Caco-2 (cell line): Measurements from ENCODE around the gene EXOC6B. TPM values are rescaled to one million over a fixed set of nuclear protein-coding genes. Genes with fewer than 3 reads are reported as not detected.

Experiments
- BruUV-seq: library from RNA; stranded (reverse); fragments of 400-500 nt; replicated peaks from 2 replicates; lab custom pipeline; 2021; lab: Mats Ljungman, UMichigan
- CTCF ChIA-PET: fragments of 300-600 bp; sonication (Branson Sonifier 250); formaldehyde crosslinking; loops from one replicate; lab custom pipeline; 2022; ENCODE audit warnings: antibody characterized with exemption; lab: Charles Lee
- POLR2A ChIA-PET: fragments of 300-600 bp; sonication (Branson Sonifier 250); formaldehyde crosslinking; loops from one replicate; lab custom pipeline; 2022; ENCODE audit warnings: antibody characterized with exemption; lab: Charles Lee
- DNase-seq, 2 experiments: peaks; one replicate each; pipeline versions ENCODE4 v3.0.0 to v3.0.0-alpha.2; 2020 to 2022
- H3K27me3 ChIP-seq: replicated peaks from 2 replicates; pipeline ENCODE4 v1.6.0; 2011; ENCODE audit warnings: low read length; ENCODE audit not compliant: control insufficient read depth, insufficient read depth
- H3K36me3 ChIP-seq: 2 replicates; pipeline ENCODE4 v1.5.1; 2011; ENCODE audit warnings: low read length; ENCODE audit not compliant: control insufficient read depth, insufficient read depth
- H3K4me1 ChIP-seq: fragments of 250-450 bp; sonication (Bioruptor Pico); 2 replicates; pipeline ENCODE4 v1.5.1; 2020; ENCODE audit warnings: mild to moderate bottlenecking
- H3K4me3 ChIP-seq: 2 replicates; pipeline ENCODE4 v1.5.1; 2011; ENCODE audit warnings: low read depth, mild to moderate bottlenecking, control low read depth, low read length
- H3K9me3 ChIP-seq: fragments of 250-450 bp; sonication (Bioruptor Pico); 2 replicates; pipeline ENCODE4 v1.5.1; 2020; ENCODE audit warnings: mild to moderate bottlenecking, moderate library complexity
- H3K27ac Mint-ChIP-seq: one replicate; pipeline ENCODE4 v1.8.0; 2022; ENCODE audit warnings: mixed read lengths; ENCODE audit not compliant: unreplicated experiment
- H3K27me3 Mint-ChIP-seq: one replicate; pipeline ENCODE4 v1.8.0; 2022; ENCODE audit warnings: mixed read lengths; ENCODE audit not compliant: insufficient read depth, unreplicated experiment
- H3K36me3 Mint-ChIP-seq: one replicate; pipeline ENCODE4 v1.8.0; 2022; ENCODE audit warnings: mild to moderate bottlenecking, mixed read lengths; ENCODE audit not compliant: insufficient read depth, unreplicated experiment
- H3K4me1 Mint-ChIP-seq: one replicate; pipeline ENCODE4 v1.8.0; 2022; ENCODE audit warnings: low read depth, mixed read lengths; ENCODE audit not compliant: unreplicated experiment
- H3K4me3 Mint-ChIP-seq: one replicate; pipeline ENCODE4 v1.8.0; 2022; ENCODE audit warnings: mild to moderate bottlenecking, moderate library complexity, mixed read lengths; ENCODE audit not compliant: unreplicated experiment
- H3K9me3 Mint-ChIP-seq: one replicate; pipeline ENCODE4 v1.8.0; 2022; ENCODE audit warnings: mixed read lengths; ENCODE audit not compliant: unreplicated experiment
- intact Hi-C: fragments of 100-400 bp; cut with micrococcal nuclease; formaldehyde crosslinking; loops from one replicate; pipeline ENCODE4 v1.10.0; 2022; ENCODE audit not compliant: unreplicated experiment
- total RNA-seq: library from RNA; stranded (reverse); gene quantifications from 2 replicates; pipeline ENCODE4 v1.2.3, GENCODE V29; 2022
- TF ChIP-seq, protein P1 (sequence below), 2 experiments: fragments of 200-600 bp in 1 of 2; IDR thresholded peaks; 1 replicate in 1 of 2; 2 replicates in 1 of 2; pipeline versions ENCODE4 v1.5.1 to v1.8.0; 2011 to 2022; ENCODE audit warnings: antibody characterized with exemption in 1 of 2, control low read depth in 1 of 2, inconsistent platforms in 1 of 2, low read depth in 1 of 2, low read length in 1 of 2, mild to moderate bottlenecking in 1 of 2, moderate library complexity in 1 of 2; ENCODE audit not compliant: insufficient read depth in 1 of 2, severe bottlenecking in 1 of 2, unreplicated experiment in 1 of 2

The EXOC6B gene
- total RNA-seq, 1 experiment from 2014 or later = 36.1 TPM

- H3K9me3 Mint-ChIP-seq = peaks cover 10% of the 10 kb centered on the region
- peaks cover 12% of the 10 kb centered on the region for H3K4me1 ChIP-seq
- TF ChIP-seq, protein P1, sequence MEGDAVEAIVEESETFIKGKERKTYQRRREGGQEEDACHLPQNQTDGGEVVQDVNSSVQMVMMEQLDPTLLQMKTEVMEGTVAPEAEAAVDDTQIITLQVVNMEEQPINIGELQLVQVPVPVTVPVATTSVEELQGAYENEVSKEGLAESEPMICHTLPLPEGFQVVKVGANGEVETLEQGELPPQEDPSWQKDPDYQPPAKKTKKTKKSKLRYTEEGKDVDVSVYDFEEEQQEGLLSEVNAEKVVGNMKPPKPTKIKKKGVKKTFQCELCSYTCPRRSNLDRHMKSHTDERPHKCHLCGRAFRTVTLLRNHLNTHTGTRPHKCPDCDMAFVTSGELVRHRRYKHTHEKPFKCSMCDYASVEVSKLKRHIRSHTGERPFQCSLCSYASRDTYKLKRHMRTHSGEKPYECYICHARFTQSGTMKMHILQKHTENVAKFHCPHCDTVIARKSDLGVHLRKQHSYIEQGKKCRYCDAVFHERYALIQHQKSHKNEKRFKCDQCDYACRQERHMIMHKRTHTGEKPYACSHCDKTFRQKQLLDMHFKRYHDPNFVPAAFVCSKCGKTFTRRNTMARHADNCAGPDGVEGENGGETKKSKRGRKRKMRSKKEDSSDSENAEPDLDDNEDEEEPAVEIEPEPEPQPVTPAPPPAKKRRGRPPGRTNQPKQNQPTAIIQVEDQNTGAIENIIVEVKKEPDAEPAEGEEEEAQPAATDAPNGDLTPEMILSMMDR (IDR thresholded peaks at IDR 0.05; ENCODE audit: insufficient read depth in 1 of 2, low read depth in 1 of 2, low read length in 1 of 2, severe bottlenecking in 1 of 2, unreplicated experiment in 1 of 2) = no peak
- H3K4me1 Mint-ChIP-seq = peaks cover 17% of the 10 kb centered on the region
- CTCF ChIA-PET = no interaction called here
- H3K36me3 ChIP-seq = no peaks in the 10 kb centered on the region
- H3K27me3 ChIP-seq = no peaks in the 10 kb centered on the region
- H3K27ac Mint-ChIP-seq = no peak overlapping the region
- H3K36me3 Mint-ChIP-seq = no peaks in the 10 kb centered on the region
- H3K4me3 Mint-ChIP-seq = no peak overlapping the region
- no peak for DNase-seq
- H3K4me3 ChIP-seq = no peak overlapping the region
- POLR2A ChIA-PET = no interaction called here
- peaks cover 8% of the 10 kb centered on the region; the same call in 1 of the 2 replicates for H3K9me3 ChIP-seq
- intact Hi-C loops = no loop called here
- no peaks in the 10 kb centered on the region for H3K27me3 Mint-ChIP-seq
- no TSS peak for BruUV-seq
These were observed 410.6 kb downstream of the EXOC6B start for GRCh38 chr2:72415241-72415661.

DNA sequence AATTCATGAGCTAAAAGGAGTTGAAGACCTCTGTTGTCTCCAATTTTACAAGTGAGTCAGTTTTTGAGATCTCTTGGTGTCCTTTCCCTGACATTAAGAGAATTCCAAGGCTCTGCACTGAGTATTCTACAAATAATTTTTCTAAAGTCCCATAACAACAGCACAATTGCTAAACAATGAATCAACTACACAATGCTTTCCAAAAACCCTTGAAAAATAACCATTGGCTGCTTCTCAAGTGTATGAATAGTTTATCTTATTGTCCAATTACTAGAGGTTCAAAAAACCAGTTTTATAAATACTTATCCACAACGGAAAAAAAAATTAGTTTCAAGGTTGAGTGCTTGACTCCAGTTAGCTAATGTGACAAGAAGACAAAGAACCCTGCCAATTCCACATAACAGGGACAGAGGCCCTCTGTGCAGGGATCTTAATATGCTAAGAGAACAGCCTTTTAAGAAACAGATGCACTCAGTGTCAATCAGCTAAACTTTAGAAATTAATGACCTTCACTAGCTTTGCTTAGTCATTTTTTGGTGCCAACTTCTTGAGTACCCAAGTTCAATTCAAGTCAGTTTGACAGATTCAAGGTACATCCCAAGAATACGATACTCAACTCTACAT is 411.6 kb downstream of the EXOC6B start:
- no peak overlapping the region for H3K4me3 Mint-ChIP-seq
- ChIA-PET CTCF (no interaction called here), POLR2A (no interaction called here)
- no peak overlapping the region for H3K4me3 ChIP-seq
- no peak for DNase-seq
- intact Hi-C loops = no loop called here
- H3K27me3 ChIP-seq = no peaks in the 10 kb centered on the region
- H3K9me3 Mint-ChIP-seq = peaks cover 10% of the 10 kb centered on the region
- H3K4me1 Mint-ChIP-seq = peaks cover 17% of the 10 kb centered on the region
- peaks cover 12% of the 10 kb centered on the region for H3K4me1 ChIP-seq
- H3K27ac Mint-ChIP-seq = no peak overlapping the region
- TF ChIP-seq, protein P1 (IDR thresholded peaks at IDR 0.05; ENCODE audit: insufficient read depth in 1 of 2, low read depth in 1 of 2, low read length in 1 of 2, severe bottlenecking in 1 of 2, unreplicated experiment in 1 of 2) = no peak
- H3K27me3 Mint-ChIP-seq = no peaks in the 10 kb centered on the region
- 0 out of 2 replicates have a peak, but pooled peaks cover 2% of the 10 kb centered on the region for H3K9me3 ChIP-seq
- no TSS peak for BruUV-seq
- H3K36me3 Mint-ChIP-seq = no peaks in the 10 kb centered on the region
- no peaks in the 10 kb centered on the region for H3K36me3 ChIP-seq

GRCh38 chr2:72413716-72414115 is 412.1 kb downstream of the EXOC6B start:
- Mint-ChIP-seq H3K4me1 (peaks cover 17% of the 10 kb centered on the region), H3K27me3 (no peaks in the 10 kb centered on the region), H3K27ac (no peak overlapping the region), H3K4me3 (no peak overlapping the region), H3K9me3 (peaks cover 10% of the 10 kb centered on the region), H3K36me3 (no peaks in the 10 kb centered on the region)
- no peak overlapping the region for H3K4me3 ChIP-seq
- H3K4me1 ChIP-seq = peaks cover 12% of the 10 kb centered on the region
- CTCF ChIA-PET = no interaction called here
- POLR2A ChIA-PET = no interaction called here
- DNase-seq = no peak
- intact Hi-C loops = no loop called here
- 0 out of 2 replicates have a peak, but pooled peaks cover 2% of the 10 kb centered on the region for H3K9me3 ChIP-seq
- no peaks in the 10 kb centered on the region for H3K27me3 ChIP-seq
- BruUV-seq = no TSS peak
- no peaks in the 10 kb centered on the region for H3K36me3 ChIP-seq
- TF ChIP-seq, protein P1 (IDR thresholded peaks at IDR 0.05; ENCODE audit: insufficient read depth in 1 of 2, low read depth in 1 of 2, low read length in 1 of 2, severe bottlenecking in 1 of 2, unreplicated experiment in 1 of 2) = no peak
